GM20431 (cell line): ENCODE measurements around the gene FGFR3.

Source experiments
- in situ Hi-C: fragments of 300-500 bp; cut with MseI, MboI; formaldehyde crosslinking; loops from one replicate; pipeline ENCODE4 v1.15.0; 2020; ENCODE audit warnings: low sequenced_read_pairs; ENCODE audit not compliant: unreplicated experiment

FGFR3 gene

GRCh38 chr4:1767770-1768366 is 25.2 kb upstream of the FGFR3 start:
- in situ Hi-C loops: no loop called here

- in situ Hi-C loops: no loop called here
These were observed 24.6 kb upstream of the FGFR3 start for GRCh38 chr4:1768367-1769034.

- in situ Hi-C loops: no loop called here
These were observed 23.4 kb upstream of the FGFR3 start for GRCh38 chr4:1769692-1770091.

GRCh38 chr4:1770245-1770644 is 22.8 kb upstream of the FGFR3 start:
- in situ Hi-C loops: no loop called here

GRCh38 chr4:1770791-1771231 is 22.3 kb upstream of the FGFR3 start:
- in situ Hi-C loops: no loop called here

GRCh38 chr4:1771555-1772305 is 21.4 kb upstream of the FGFR3 start:
- in situ Hi-C loops: no loop called here

GRCh38 chr4:1772853-1773538 is 20.1 kb upstream of the FGFR3 start:
- in situ Hi-C loops: no loop called here

- in situ Hi-C loops: no loop called here
These were observed 19.3 kb upstream of the FGFR3 start for GRCh38 chr4:1773754-1774153.

- in situ Hi-C loops: no loop called here
These were observed 17.2 kb upstream of the FGFR3 start for GRCh38 chr4:1775731-1776500.

- in situ Hi-C loops: no loop called here
These were observed 16.5 kb upstream of the FGFR3 start for GRCh38 chr4:1776521-1777161.

GRCh38 chr4:1777822-1778641 is 15.1 kb upstream of the FGFR3 start:
- in situ Hi-C loops: no loop called here

- in situ Hi-C loops: no loop called here
These were observed 14.3 kb upstream of the FGFR3 start for GRCh38 chr4:1778642-1779392.

- in situ Hi-C loops: no loop called here
These were observed 13.3 kb upstream of the FGFR3 start for GRCh38 chr4:1779588-1780382.

- in situ Hi-C loops: no loop called here
These were observed 12.7 kb upstream of the FGFR3 start for GRCh38 chr4:1780435-1780834.

- in situ Hi-C loops: no loop called here
These were observed 10.1 kb upstream of the FGFR3 start for GRCh38 chr4:1783015-1783414.

- in situ Hi-C loops: no loop called here
These were observed 9.1 kb upstream of the FGFR3 start for GRCh38 chr4:1783970-1784369.

GRCh38 chr4:1784395-1784788 is 8.7 kb upstream of the FGFR3 start:
- in situ Hi-C loops: no loop called here
